NCI-H774 (cell line): Measurements from ENCODE around the gene KNDC1.

ENCODE experiments used
- DNase-seq: peaks from one replicate; lab custom pipeline; 2025; lab: John Stamatoyannopoulos, UW

KNDC1 gene

DNA sequence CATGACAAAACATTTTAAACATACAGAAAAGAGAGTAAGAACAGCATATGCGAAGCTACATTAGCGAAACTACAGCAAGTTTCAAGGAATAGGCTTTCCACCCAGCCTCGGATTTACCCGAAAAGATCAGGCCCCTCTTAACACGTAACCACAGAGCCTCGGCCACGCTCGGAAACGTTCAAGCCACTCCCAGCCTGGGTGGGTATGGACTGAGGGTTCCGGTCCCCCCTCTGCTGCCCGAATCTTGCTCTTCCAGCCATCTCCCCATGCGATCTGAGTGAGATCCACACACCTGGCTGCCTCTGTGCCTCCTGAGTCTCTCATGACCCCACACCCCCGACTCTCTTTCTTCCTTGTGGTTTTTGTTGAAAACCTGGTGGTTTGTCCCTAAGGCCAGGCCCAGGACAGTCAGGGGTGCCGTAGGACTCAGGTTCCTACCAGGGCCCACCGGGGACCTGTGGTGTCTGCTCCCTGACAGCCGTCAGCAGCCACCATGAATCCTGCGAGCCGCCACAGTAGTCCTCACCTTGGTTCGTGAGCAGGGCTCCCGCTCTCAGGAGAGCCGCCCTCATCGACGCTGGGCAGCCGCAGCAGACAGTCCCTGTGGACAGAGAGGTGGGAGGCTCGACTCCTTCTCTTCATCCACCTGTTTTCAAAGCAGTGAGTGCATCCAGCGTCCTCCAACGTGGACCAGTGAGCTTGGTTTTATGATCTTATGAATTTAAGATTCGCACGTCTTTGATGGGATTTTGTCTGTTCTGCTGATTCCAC is 18.5 kb downstream of the KNDC1 start:
- DNase-seq = no peak

DNA sequence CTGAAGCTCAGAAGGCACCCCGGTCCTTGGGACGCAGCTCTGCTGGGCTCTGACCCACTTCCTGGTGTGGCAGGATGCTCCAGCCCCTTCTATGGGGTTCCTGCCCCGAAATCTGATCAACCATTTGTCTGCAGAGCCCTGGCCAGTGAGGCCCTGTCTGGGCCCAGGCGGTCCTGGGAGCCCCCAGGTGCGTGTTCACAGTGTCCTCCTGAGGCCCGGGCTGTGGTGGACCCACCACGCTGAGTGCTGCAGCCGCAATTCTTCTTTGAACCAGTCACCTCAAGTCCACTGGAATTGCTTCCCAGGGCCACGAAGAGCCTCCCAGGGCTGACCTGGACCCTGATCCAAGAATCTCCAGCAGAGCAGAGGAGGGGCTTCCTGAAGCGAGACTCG is 19.1 kb downstream of the KNDC1 start:
- no peak for DNase-seq

DNA sequence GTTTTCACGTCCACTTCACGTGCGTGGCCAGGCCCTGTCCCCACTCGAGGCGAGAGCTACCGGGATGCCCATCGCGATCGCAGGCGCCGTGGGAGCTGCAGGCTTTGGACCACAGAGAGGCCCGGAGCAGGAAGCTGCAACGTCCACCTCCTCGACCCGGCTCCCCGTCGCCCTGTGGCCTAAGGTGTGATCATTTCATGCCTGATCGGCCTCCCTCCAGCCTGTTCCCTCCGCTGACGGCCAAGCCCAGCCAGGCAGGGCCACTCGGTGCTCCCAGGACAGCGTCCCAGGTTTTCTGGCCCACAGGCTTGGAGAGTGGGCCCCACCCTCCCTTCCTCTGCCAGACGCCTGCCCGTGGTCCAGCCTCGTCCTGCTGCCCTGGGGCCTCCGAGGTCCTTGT is 19.6 kb downstream of the KNDC1 start:
- no peak for DNase-seq

DNA sequence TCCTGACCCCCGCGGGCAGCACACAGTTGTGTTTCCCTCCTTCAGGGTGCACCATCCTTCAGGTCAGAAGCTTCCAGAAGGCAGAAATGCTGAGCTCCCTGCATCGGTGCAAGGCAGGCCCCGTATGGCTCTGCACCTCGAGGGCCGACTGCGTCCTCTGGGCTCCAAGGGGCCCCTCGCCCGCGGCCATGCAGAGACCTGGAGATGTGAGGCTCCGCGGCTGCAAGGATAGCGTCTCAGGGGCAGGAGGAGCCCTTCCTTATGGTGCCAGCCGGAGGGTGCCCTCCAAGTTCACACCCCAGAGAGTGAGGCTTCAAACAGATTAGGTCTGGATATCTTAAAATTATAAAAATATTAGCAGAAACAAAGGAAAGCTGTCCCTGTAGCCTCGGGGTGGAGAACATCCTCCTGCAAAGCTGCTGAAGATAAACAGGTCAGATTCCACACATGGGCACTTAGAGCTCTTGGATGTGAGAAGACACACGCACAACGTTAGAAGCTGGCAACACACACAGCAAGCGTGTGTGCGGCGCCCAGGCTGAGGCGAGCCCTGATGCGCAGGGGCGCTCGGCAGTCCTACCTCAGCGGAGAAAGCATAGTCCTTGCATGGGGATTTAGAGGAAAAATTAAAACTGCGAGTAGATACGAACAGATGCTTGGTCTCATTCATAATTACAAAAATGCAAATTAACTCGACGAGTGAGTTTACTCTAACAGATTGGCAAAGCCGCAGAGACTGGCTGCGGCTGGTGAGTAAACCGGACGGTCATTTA is 20.4 kb downstream of the KNDC1 start:
- no peak for DNase-seq

DNA sequence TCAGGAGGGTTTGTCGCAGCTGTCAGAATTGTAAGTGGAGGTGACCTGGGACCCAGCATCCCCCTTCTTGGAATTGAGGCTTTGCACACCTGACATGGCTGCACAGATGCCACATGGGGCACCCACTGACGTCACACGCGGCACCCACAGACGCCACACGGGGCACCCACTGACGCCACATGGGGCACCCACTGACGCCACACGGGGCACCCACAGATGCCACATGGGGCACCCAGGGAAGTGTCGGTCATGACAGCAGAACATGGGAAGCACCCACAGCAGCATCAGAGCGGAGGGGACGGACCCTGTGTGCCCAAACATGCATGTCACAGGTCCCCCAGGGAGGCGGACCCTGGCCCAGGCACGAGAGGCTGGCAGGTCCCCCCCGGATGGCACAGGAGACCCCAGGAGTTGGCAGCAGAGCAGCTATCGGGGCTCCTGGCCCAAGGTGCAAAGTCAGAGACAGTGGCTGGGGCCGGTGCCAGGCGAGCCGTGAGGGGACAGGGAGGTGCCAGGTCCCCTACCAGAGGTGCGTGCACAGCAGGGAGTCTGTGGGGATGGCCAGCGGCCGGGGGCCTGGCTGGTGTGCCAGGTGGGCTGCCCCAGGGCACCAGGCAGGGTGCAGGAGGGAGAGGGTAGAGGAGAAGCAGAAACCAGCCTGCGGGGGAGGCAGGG is 21.1 kb downstream of the KNDC1 start:
- no peak for DNase-seq

DNA sequence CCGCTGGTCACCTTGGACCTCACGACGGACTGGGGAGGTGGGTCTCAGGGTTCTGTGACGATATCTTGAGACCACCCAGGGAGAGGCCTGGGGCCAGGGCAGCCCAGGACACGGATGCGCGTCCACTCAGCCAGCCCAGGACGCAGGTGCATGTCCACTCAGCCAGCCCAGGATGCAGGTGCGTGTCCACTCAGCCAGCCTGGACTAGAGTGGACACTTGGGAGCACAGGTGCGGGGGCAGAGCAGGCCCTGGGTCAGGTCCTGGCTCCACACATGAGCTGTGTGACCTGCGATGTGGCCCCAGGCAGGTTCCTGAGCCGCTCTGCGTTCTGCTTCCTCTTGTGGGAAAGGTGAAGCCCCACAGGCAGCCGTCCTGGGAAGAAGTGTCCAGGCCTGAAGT is 22.2 kb downstream of the KNDC1 start:
- no peak for DNase-seq

DNA sequence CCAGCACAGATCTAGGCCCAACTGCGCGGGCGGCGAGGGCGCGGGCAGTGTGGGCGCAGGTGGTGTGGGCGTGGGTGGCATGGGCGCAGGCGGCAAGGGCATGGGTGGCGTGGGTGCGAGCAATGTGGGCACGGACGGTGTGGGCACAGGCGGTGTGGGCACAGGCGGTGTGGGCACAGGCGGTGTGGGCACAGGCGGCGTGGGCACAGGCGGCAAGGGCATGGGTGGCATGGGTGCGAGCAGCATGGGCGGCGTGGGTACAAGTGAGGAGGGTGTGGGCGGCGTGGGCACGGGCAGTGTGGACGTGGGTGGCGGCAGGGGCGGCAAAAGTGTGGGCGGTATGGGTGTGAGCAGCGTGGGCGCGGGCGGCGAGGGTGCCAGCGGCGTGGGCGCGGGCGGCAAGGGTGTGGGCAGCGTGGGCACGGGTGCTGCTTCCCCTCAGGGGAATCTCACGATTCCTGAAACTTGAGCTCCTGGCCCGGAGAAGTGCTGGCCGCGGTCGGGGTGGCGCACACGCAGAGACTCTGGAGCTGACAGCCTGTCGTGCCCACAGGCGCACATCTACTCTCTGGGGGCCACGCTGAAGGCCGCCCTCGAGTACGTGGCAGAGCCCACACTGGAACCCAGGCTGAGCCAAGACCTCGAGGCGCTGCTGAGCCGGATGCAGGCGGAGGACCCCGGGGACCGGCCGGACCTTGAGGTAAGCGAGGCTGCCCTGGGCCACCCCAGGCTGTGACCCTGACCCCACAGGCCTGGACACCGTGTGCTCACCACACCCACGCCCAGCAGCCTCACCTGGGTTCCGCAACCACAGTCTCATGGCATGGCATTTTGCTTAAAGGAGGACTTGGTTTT is 23.0 kb downstream of the KNDC1 start:
- DNase-seq = no peak

DNA sequence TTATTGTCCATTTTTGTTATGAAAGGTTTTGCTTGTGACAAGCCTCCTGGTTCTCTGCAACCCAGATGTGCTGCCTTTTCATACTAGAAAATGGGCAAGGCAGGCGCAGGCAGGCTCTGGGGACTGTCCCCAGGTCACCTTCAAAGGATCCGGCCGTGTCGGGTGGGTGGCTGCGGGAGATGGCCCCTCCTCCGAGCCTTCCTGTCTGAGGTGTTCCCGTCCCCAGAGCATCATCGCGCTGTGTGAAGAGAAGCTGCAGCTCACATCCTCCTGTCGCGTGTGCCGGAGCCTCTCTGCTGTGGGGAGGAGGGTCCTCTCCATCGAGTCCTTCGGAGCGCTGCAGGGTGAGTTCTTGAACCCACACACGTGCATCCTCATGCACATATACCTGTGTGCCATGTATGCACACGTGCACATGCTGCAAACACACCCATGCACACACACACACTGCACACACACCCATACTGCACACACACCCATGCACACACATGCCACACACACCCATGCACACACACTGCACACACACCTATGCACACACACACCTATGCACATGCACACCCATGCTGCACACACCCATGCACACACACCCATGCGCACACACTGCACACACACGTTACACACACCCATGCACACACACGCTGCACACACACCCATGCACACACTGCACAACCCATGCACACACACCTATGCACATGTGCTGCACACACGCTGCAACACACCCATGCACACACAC is 23.8 kb downstream of the KNDC1 start:
- DNase-seq = no peak

DNA sequence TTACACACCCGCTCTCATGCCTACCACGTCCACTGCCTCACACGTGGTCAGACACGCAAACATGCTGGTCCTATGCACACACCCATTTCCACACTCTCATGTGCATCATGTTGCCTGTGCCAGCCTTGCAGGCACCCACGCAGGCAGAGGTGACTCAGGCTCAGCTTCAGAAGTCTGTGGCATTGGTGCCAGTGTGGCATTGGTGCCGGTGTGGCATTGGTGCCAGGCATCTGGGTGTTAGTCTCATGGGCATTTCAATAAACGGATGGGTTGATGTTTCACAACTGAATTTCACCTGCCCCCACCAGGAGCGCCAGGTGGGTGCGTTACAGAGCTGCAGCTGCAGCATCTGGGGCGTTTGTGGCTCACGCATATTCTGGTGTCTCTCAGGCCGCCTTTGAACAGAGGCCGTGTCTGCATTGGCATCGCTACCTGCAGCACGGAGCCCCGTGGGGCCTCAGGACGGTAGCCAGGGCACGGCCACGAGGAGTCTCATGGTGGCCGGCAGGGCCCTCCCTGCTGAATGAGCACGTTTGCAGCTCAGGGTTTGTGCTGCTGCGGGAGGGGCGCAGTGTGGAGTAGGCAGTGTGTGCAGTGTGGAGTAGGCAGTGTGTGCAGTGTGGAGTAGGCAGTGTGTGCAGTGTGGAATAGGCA is 24.7 kb downstream of the KNDC1 start:
- no peak for DNase-seq

DNA sequence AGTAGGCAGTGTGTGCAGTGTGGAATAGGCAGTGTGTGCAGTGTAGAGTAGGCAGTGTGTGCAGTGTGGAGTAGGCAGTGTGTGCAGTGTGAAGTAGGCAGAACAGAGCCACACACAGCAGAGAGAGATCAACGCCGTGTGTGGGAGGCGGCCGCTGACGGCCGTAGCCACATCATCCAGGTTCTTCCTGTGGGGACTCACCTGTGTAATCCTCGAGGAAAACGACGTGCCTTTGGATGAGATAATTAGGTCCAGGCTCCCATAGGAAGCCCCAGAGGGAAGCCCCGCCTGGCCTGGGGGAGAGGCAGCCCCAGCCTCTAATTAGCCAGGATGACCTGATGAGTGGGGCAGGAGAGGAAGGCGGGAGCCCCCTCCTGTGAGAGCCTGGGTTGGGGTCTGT is 25.4 kb downstream of the KNDC1 start:
- DNase-seq = no peak

DNA sequence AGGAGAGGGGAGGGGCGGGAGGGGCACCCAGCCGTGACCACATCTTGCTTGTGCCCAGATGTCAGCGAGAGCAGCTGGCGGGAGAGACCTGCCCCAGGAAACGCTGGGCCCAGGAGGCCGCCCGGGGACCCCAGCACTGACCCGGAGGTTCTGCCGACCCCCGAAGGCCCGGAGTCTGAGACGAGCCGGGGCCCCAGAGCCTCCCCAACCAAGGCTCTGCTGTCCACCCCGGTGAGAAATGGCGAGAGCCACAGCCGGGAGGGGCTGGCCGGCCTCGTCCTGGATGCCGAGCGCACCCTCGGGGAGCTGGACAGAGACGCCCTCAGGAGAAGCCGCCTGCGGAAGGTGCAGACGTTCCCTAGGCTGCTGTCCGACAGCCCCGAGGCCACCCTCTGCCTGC is 25.9 kb downstream of the KNDC1 start:
- no peak for DNase-seq

DNA sequence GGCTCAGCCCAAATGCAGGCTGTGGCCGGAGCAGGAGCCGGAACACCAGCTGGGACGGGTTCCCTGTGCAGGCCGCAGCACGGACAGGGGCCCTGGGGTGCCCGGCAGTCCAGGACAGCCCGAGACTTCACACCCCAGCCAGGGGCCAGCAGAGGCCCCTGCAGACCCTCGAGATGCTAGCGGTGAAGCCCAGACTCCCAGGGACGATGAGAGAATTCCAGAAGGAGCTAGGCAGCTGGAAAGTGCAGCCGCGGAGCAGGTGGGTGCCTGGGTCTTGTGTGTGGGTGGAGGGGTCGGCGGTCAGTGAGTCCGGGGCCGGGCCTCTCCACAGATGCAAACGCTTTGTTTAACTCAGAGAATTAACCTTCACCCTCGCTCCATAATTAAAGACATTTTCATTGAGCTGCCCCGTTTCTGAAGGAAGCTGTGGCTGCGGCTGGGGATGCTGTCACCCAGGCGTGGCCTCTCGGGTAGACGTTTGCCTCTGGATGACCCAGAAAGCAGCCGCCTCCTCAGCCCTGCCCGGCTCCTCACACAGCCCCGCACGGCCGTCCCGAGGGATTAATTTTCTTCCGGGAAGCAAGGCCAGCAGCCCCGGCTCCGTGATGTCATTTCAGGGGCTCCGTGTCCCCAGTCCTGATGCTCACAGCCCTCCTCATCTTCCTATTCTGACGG is 26.5 kb downstream of the KNDC1 start:
- DNase-seq = no peak

DNA sequence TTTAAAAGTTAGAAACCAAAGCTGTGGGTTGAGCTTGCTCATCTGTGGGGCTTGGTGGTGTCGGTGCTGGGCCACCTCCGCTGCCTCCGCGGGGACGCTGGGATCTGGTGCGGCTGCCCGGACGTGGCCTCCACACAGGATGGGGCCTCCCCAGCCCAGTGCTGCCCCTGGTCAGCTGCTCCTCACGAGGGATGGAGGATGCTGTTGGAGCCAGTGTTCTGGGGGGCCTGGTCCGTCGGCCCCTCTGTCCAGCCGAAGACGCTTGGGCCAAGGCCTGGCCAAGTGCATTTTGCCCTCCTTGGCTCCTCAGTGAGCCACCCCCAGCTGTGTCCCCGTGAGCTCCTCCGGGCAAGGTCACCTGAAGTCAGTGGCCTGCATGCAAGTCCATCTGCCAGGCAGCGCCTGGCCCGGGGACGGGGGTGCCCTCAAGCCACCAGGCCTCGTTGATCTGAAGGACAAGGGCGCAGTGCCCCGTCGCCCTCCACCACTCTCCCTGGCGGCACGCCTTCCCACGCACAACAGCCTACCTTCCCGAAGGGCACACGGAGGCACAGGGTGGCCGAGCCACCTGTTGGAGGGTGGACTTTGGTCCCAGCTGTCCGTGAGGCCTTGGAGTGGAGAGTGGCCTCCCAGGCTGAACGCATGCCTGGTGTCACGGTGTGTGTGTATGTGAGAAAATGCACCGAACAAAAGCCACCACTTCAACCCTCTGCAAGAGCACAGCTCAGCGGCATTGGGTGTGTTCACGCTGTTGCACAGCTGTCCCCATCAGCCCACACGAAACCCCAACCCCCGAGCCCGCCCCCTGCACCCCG is 27.3 kb downstream of the KNDC1 start:
- DNase-seq = no peak

DNA sequence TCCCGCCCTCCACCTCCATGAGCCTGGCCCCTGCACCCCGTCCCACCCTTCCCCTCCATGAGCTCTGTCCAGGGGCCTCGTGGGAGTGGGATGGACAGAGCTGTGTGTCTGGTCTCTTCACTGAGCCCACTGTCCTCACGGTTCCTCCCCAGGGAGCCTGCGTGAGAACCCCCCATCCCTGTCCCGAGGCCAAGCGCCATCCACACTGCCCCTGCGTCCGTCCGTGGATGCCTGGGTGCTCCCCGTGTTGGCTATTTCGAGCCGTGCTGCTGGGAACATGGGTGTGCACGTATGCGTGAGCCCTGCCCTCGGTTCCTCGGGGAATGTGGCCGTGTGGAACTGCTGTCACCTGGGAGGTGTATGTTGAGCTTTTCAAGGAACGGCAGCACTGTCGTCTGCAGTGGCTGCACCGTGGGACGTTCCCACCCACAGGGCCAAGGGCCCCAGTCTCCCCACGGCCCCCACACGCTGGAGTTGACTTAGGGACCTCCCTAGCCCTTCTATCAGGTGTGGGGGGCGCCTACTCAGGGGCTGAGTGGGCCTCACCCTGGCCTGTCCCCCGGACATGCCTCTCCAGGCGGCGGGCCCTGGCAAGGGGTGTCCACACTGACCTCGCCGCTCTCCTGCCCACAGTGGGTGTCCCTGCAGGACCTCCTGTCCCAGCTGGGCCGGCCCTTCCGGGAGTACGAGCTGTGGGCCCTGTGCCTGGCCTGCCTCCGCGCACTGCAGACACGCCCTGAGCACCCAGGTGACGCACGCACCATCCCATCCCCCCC is 28.1 kb downstream of the KNDC1 start:
- DNase-seq = no peak

DNA sequence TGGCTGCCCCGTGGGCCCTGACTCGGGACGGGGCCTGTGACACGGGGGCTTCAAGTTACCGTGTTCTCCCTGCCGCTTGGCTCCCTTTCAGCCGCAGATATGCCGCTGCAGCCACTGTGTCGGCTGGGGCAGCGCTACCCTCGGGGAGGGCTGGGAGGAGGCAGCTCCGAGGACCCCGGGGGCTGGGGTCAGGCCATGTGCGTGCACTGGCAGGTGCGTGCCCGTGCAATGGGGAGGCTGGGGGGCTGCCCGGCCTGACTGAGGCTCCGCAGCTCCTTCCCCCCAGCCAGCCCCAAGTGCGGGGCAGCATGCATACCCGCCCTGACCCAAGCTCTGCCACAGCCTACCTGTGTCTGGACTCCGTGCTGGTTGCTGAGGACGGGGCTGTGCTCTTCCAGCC is 29.2 kb downstream of the KNDC1 start:
- DNase-seq = no peak

DNA sequence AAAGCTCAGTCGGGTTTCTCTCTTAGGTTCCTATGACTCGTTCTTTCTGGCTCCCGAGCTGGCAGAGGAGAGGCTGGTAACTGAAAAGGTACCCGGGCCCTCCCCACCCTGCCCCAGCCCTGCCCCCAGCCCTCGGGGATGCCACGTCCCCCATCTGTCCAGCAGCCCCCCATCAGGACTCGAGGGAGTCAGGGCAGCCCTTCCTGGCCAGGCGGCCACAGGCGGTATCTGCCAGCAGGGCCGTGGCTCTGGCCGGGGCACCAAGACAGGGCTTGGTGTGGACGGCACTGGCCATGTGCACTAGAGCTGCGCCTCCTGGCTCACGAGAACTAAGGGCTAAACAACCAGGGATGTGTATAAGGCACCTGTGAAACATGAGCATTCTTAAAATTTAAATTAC is 29.7 kb downstream of the KNDC1 start:
- no peak for DNase-seq

DNA sequence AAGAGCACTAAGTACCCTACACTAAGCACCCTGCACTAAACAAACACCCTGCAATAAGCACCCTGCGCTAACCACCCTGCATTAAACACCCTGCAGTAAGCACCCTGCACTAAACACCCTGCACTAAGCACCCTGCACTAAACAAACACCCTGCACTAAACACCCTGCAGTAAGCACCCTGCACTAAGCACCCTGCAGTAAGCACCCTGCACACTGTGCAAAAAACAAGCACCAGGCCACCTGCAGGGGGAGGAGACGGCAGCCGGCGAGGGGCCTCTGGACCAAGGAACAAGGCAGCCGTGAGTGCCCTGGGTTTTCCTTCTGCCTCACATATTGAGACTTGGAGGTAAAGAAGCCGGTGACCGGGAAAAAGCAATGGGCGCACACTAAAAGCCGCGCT is 30.2 kb downstream of the KNDC1 start:
- DNase-seq = no peak

DNA sequence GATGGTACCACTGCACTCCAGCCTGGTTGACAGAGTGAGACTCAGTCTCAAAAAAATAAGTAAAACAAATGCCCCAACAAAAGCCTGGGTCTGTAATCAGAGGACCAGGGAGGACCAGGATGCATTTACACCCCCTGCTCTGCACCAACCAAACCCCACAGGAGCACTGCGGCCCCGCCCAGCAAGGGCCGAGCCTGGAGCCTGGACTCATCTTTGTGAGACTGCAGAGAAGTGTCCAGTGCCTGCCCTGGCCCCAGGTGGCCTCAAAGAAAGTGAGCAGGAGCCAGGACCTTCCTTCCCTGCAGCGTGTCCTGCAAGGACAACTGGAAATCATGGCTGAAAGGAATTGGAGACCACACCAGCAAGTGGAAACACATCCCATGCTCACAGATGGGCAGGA is 31.6 kb downstream of the KNDC1 start:
- DNase-seq = no peak

DNA sequence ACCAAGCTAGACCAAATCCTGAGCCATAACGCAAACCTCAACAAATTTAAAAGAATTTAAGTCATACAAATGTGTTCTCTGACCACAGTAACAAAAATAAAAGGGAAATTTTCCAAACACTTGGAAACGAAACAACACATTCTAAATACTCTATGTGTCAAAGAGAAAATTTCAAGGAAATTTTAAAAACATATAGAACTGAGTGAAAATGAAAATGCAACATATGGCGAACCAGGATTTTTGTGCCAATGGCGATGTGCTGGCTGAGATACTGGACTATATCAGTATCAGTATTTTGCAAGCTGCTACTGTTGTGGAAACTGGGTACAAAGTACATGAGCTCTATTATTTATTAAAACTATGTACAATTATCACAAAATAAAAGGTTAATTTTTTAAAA is 34.1 kb downstream of the KNDC1 start:
- no peak for DNase-seq
